Mammary microvascular endothelial cell (primary cell): Measurements from ENCODE around the gene GNPTAB. TPM values are rescaled to one million over a fixed set of nuclear protein-coding genes. Genes with fewer than 3 reads are reported as not detected.

Experiments used
- total RNA-seq: library from RNA; depleted of rRNA; stranded (reverse); fragments of >200 nt; gene quantifications from 2 replicates; pipeline ENCODE4 v1.2.3, GENCODE V29; 2015

GNPTAB gene
- total RNA-seq: 27.6 and 28.0 TPM in 2 replicates

DNA sequence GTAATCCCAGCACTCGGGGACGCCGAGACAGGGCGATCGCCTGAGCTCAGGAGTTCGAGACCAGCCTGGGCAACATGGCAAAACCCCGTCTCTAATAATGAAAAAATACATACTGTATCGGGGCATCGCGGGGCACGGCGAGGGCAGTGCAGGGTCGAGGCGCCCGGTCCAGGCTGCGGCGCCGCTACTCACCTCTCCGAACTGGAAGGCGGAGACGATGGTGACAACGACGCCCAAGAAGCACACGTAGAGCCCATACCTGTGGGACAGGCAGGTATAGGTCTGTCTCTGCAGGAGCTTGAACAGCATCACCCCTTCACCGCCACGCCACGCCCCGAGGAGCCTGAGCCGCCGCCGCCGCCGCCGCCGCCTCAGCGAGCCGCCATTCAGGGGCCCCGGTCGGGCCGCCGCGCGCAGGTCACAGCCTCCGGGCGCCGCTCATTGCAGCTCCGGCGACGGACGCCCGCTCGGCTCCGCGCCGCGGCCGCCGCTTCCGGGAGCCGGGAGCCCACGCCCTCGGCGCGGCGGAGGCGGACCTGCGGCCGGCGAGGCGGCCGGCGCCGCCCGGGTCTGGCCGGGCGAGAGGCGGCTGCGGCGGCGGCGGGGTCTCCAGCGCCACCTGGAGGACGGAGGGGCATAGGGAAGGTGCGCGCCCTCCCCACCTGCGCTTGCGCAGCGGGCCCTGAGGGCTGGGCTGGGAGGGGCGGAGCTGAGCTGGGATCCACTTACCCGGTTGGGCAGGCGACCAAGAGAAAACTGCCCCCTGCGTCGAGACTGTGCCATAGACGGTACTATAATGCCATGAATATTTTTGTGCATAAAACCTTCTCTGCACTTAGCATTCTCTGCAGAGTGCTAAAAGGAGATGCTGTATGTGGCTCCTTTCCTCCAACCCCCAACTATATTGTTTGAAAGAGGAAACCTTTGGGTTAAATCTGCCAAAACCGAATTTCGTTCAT is at the start of gene GNPTAB:
TSS of gene GNPTAB (minus strand) at position 593 of the 959 bp plus-strand sequence. CDS start at position 309, 284 bp downstream.

DNA sequence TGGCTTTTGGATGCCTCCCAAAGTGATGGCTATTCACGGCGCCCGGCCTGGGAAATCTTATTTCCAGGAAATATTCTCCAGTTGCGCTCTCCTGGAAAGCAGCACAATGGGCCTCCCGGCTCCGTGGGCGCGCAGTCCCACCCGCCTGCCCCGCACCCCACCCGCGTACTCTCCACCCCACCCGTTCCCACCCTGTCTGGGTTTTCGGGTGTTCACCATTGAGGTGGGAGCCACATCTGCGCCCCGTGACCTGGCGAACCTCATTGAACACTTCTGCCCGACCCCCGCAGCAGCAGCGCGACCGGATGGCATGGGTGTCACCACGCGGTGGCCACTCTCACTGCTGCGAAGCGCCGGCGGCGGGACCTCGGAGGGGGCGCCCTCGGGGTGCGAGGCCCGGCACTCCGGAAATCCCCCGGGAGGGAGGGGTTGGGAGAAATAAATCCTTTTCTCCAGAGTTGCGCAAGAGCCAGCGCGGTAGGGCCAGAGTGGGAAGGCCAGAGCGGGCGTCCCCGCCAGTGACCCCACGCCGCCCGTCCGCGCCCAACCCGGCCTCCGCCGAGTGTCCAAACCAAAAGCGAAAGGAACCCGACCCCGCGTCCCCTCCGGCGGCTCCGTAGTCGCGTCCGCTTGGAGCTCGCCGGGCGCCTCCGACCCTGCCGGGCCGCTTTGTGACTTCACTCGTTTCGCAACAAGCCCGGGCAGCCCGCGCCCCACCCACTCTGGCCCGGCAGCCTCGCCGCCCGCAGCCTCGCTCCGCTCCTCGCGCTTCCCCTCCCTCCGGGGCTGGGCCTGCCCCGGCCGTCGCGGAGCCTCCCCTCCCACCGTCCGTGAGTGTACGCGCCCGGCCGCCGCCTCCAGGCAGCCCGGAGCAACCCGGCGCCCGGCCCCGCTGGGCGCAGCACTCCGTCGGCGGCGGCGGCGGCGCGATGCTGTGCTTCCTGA is 46.4 kb upstream of the GNPTAB start, which contains the start of gene DRAM1:
TSS of gene DRAM1 (plus strand) at position 720 of the 945 bp plus-strand sequence. CDS start at position 930, 210 bp downstream.

DNA sequence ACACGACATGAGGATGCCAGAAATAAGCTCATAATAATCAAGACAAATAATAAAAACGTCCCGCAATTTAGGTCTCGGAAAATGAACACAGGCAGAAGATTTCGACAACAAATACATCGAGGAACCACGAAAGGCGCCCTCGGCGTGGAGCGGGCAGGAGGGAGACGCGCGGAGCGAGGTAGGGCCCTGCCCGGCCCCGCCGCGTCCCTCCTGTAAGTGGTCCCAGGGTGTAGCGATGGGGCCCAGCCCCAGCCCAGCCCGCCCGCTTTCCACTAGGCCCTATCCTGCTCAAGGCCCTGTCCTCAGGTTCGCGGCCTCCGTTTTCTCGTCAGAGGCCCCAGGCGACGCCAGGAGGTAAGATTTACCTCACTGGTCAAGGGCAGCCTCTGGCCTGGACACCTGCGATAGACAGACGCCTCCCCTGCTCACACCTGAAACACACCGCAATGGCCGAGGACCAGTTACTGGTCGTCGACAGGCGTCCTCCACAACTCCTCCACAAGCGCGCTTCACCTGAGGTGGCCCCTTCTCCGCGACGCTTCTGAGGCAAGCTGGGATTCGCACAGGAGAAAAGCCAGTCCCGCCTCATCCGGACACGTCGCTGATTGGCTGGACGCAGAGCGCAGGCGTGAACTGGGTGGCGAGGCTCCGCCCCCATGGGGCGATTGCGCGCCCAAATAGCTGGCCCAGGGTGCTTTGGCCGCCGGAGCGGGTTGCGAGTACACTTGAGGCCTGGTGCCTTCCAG is 91.7 kb downstream of the GNPTAB start, which contains the start of gene SYCP3:
TSS of gene SYCP3 (minus strand) at position 543 of the 746 bp plus-strand sequence. CDS start 1,527 bp downstream, outside the sequence.

DNA sequence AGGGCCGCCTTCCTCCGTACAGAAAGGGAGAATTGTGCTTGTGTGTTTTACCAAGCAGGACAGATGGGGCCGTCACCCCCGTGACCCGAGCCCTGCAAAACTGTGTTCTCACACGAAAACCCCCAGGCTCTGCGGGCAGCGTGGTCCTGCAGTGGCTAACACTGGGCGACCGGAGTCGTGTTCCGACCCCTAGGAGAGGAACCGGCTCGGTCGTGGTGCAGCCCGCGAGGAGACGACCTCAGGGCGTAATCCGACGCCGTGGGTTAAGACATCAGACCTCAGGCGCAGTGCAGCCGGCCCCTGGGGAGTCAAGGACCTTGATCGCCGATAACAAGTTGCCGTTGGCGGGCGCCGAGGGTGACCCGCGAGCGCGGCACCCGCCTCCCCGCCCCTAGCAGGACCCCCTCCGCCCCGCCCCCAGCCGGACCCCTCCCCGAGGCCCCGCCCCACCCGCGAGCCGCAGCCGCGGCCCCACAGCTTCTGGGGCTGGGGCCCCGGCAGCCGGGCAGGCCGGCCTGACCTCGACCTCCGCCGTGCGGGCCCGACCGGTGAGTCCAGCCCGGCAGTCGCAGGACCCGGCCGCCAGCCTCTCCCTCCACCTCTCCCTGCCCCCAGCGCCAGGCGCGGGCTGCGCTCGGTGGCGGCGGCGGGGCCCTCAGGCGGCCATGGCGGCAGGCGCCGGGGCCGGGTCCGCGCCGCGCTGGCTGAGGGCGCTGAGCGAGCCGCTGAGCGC is 133.4 kb downstream of the GNPTAB start, which contains the start of gene CHPT1:
TSS of gene CHPT1 (plus strand) at position 444 of the 733 bp plus-strand sequence. CDS start at position 666, 222 bp downstream.

Other genes starting within 250 kb of the GNPTAB start
- gene MYBPC1, start 236.0 kb downstream of the GNPTAB start, total RNA-seq: not detected in 2 replicates
- gene CHPT1, start 133.3 kb downstream of the GNPTAB start, total RNA-seq: 22.4 and 27.3 TPM in 2 replicates
- not detected in 2 replicates for gene SYCP3, start 91.5 kb downstream of the GNPTAB start, total RNA-seq
- gene DRAM1, start 46.6 kb upstream of the GNPTAB start, total RNA-seq: 44.2 and 44.8 TPM in 2 replicates
- 62.8 and 74.5 TPM in 2 replicates for gene WASHC3, start 231.0 kb upstream of the GNPTAB start, total RNA-seq